GM18951 (cell line): ENCODE results near the gene MRPL21.
"Not testable (repeated sequence)": the region's sequence is repeated elsewhere in the genome, so short reads cannot be mapped to it uniquely, and the experiment has no call there.

ENCODE experiments used
- POLR2A ChIP-seq: IDR thresholded peaks from 4 replicates; pipeline ENCODE4 v1.6.1; 2011; ENCODE audit warnings: mild to moderate bottlenecking; ENCODE audit not compliant: insufficient read length, insufficient read depth; ENCODE audit errors: extremely low read depth
- in situ Hi-C: fragments of 300-500 bp; cut with MboI; formaldehyde crosslinking; loops from one replicate; pipeline ENCODE4 v1.12.0; 2022; ENCODE audit warnings: low sequenced_read_pairs, mixed read lengths, inconsistent platforms; ENCODE audit not compliant: unreplicated experiment

MRPL21 gene

GRCh38 chr11:68891351-68891948, 12.2 kb downstream of the MRPL21 start:
- TF ChIP-seq POLR2A = no peak
- in situ Hi-C loops = no loop called here

- TF ChIP-seq POLR2A = no peak
- in situ Hi-C loops = no loop called here
These were observed 13.0 kb downstream of the MRPL21 start for GRCh38 chr11:68890490-68891231.

- in situ Hi-C loops = no loop called here
- no peak for TF ChIP-seq POLR2A
These were observed 13.6 kb downstream of the MRPL21 start for GRCh38 chr11:68889948-68890446.

DNA sequence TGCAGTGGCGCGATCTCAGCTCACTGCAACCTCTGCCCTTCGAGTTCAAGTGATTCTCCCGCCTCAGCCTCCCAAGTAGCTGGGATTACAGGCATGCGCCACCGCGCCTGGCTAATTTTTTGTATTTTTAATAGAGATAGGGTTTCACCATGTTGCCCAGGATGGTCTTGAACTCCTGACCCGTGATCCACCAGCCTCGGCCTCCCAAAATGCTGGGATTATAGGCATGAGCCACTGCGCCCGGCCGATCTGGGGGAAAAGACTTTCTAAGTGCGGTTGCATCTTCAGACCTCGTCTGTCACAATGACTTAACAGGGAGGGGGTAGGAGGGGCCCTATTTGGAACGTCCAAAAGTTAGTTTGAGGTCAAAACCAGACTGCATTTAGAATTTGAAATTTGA, 18.8 kb downstream of the MRPL21 start:
- in situ Hi-C loops = not testable (repeated sequence)

DNA sequence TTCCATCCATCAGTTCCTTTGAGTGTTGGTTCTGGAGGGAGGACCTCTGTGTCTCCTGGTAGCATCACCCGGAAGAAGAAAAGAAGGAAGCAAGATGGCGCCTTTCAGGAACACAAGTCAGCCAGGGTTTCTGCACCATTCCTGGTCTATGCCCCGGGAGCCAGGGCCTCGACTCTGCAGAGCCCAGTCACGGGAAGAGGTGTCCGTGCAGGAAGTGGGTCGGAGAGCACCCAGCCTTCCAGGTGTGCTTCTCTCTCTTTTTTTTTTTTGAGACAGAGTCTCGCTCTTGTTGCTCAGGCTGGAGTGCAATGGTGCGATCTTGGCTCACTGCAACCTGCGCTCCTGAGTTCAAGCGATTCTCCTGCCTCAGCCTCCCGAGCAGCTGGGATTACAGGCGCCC, 21.2 kb downstream of the MRPL21 start:
- in situ Hi-C loops = no loop called here
- no peak for TF ChIP-seq POLR2A

DNA sequence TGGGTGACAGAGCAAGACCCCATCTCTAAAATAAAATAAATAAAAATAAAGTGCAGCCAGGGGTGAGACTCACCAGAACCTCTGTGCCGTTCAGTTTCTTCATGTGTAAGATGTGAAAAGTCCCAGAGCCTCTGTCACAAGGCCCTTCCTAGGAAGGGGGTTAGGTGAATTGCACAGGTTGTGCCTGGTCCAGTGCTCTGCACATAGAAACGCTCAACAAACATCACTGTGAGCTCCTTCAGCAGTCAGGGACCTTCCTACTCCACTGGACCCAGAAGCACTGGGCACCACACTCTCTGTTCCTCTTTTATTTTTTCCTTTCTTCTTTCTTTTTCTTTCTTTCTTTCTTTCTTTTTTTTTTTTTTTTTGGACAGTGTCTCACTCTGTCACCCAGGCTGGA, 22.3 kb downstream of the MRPL21 start:
- no peak for TF ChIP-seq POLR2A
- in situ Hi-C loops = no loop called here

- in situ Hi-C loops = no loop called here
- TF ChIP-seq POLR2A = no peak
These were observed 22.8 kb downstream of the MRPL21 start for GRCh38 chr11:68880851-68881250.

DNA sequence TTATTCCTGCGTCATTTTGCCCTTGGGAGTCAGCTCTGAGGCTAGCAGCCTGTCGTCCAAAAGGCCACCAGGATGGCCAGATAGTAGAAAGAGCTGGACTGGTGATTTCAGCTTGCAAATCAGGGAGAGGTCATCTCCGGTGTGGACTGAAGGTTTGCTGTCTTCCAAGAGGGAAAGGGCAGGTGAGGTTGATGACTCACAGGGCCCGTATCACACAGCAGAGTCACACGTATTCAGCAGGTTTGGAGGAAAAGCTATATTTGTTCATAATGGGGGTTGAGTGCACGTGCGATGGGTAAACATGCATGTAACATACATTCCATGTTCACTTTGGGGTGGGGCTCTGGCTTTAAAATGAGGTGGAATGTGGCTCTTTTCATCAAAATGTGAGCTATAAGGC, 25.6 kb downstream of the MRPL21 start:
- TF ChIP-seq POLR2A = no peak
- in situ Hi-C loops = no loop called here

GRCh38 chr11:68872216-68873003, 31.2 kb downstream of the MRPL21 start:
- no peak for TF ChIP-seq POLR2A
- in situ Hi-C loops = no loop called here

- in situ Hi-C loops = no loop called here
- TF ChIP-seq POLR2A = no peak
These were observed 33.2 kb downstream of the MRPL21 start for GRCh38 chr11:68870470-68870869.

DNA sequence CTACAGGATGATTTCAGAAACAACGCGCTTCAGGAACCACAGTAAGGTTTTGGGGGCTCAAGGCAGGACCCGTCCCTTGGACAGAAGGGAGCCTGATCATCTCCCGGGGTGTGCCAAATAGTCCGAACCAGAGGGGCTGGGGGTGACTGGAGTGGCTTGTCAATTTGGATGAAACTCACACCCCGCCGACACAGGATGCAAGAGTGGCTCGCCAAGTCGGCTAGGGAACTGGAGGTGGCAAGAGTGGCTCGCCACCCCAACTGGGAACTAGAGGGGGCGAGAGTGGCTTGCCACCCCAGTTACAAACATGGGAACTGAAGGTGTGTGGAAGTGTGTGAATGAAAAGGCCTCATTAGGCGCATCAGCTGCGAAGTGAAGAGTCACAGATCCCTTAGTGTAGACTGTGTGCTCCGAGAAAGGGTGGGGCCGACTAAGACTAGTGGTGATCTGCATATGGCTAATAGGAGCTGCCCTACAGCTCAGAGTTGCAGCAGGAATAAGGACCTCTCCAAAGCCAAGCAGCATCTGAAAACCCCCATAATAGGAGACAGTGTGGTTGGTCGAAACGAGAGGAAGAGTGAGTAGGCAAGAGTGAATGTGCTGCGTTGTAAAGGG, 35.3 kb downstream of the MRPL21 start:
- no peak for TF ChIP-seq POLR2A
- in situ Hi-C loops = no loop called here

DNA sequence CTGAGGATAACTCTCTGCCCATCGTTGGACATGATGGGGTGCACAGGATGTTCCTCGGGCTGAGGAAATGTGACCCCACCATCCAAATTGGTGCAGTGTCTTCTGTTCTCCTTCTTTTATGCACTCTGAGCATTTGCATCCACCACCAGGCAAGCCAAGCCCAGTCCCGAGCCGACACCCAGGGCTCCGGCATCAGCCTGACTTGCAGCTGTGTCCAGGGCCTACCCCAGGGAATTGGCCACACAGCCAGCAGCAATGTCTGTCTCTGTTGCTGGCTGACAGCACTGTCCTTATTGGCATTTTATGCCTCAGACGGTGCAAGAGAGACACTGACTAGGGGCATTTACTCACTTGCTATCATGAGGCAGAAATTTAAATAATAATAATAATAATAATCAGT, 36.6 kb downstream of the MRPL21 start:
- no peak for TF ChIP-seq POLR2A
- in situ Hi-C loops = no loop called here

- in situ Hi-C loops = no loop called here
- no peak for TF ChIP-seq POLR2A
These were observed 38.4 kb downstream of the MRPL21 start for GRCh38 chr11:68865241-68865640.
